ENCODE data around the gene SMIM44. TPM values are rescaled to one million over a fixed set of nuclear protein-coding genes. Genes with fewer than 3 reads are reported as not detected.

SMIM44 gene
- total RNA-seq, 2 experiments from 2014 or later = not detected

DNA sequence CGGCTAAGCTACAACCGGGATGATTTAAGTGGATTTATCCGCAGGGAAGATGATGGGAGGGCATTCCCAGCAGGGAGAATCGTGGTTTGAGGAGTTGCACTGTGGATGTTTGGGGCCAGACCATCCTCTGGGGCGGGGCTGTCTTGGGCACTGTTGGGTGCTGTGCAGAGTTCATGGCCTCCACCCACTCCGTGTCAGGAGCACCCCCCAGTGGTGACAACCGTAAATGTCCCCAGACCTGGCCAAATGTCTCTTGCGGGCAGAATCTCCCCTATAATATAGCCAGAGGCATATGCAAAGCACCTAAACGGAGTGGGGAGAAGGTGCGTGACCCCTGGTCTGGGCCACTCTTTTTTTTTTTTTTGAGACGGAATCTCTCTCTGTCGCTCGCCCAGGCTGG is 43.2 kb downstream of the SMIM44 start:
- H3K27me3 Mint-ChIP-seq = no peaks in the 10 kb centered on the region
- no peak overlapping the region for H3K4me3 Mint-ChIP-seq
- H3K4me1 Mint-ChIP-seq = peaks cover 5% of the 10 kb centered on the region
- H3K9me3 Mint-ChIP-seq = no peaks in the 10 kb centered on the region
- DNase-seq = peak; percentile 57
- no peak overlapping the region for H3K27ac Mint-ChIP-seq
- H3K36me3 Mint-ChIP-seq = peaks cover 12% of the 10 kb centered on the region

DNA sequence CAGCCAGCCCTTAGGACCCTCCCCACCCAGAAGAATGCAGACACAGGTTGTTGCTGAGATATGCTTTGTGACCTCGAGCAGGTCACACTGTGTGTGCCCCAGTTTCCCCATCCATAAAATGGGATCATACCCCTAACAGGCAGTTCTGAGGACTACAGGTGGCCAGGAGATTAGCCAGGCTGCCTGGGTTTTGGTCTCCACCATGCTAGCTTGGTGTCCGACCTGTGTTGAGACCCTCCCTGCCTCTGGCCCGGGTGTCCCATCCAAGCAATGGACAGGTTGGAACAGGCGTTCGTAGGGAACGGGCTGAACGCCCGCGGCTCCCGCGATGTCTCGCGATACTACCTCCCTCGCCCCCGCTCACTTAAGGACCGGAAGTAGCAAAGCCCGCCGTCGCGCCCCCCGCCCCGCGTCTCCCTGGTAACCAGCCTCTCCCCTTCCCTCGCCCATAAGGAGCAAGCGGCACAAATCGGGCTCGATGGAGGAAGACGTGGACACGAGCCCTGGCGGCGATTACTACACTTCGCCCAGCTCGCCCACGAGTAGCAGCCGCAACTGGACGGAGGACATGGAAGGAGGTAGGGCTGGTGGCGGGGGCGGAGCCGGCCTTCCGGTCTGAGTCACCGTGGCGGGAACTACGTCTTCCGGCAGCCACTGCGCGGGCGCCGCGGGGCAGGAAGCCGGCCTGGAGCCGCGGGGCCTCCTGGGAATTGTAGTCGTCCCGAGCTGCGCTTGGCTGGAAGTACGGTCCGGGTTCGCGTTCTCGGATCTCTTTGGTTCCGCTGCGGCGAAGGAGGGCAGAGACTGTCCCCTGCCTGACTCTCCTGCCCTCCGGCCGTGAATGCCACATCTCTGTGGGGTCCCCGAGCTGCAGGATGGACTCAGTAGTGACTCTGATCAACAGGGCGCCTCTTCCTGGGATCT is 48.3 kb downstream of the SMIM44 start:
- H3K27ac Mint-ChIP-seq = peak overlapping the region; percentile 99
- peaks cover 27% of the 10 kb centered on the region for H3K36me3 Mint-ChIP-seq
- peaks cover 12% of the 10 kb centered on the region for H3K4me1 Mint-ChIP-seq
- H3K4me3 Mint-ChIP-seq = peak overlapping the region; percentile 93
- no peaks in the 10 kb centered on the region for H3K27me3 Mint-ChIP-seq
- peaks cover 5% of the 10 kb centered on the region for H3K9me3 Mint-ChIP-seq
- DNase-seq = peak; percentile 98

DNA sequence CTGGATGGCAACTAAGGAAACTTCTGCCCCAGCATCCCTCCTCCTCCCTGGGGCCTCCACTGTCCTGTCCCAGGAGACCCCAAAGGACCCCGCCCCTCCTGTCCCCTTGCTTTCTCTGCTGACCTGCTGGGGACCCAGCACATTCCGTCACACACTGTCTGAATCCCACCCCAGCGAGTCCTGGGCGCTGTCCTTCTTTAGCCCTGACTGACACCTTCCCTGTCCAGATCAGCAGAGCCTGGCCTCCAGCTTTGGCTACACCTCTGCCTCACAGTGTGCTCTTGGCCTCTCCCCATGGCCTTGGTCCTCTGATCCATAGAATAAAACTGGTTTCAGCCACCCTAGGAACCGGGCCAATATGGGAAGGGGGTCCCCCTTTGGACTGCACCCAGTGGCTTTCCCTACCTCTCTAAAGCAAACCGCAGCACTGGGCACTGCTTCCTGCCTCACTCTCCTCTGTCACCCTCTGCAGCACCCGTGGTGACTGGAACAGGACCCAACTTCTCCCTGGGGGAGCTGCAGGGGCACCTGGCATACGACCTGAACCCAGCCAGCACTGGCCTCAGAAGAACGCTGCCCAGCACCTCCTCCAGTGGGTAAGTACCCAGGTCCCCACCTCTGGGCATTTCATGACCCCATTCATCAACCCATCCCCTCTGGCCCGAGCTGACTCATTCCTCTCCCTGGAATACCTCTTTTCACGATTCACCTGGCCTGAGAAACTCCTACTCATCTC is 49.3 kb downstream of the SMIM44 start:
- peak overlapping the region; percentile 93 for H3K4me3 Mint-ChIP-seq

DNA sequence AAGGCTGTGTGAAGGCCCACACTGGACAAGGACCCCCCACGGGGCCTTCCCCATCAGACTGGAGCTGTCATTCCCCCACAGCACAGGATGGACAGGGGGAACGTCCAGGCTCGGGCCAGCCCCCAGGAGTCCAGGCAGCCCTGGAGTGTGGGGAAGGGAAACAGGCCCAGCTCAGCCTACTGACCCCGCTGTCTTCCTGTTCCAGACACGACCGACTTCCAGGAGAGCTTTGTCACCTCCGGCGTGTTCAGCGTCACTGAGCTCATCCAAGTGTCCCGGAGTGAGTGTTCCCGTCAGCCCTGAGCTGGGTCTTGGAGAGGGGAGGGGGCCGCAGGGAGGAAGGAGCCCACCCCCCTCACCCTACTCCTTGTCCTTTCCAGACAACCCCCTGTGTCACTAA is 49.9 kb downstream of the SMIM44 start:
- H3K27ac Mint-ChIP-seq = no peak overlapping the region
- H3K4me3 Mint-ChIP-seq = no peak overlapping the region

More for the DNA sequence above, 49.3 kb downstream of the SMIM44 start:
- peaks cover 27% of the 10 kb centered on the region for H3K36me3 Mint-ChIP-seq
- H3K4me1 Mint-ChIP-seq = peaks cover 12% of the 10 kb centered on the region
- DNase-seq = no peak
- H3K27ac Mint-ChIP-seq = peak overlapping the region; percentile 99
- H3K27me3 Mint-ChIP-seq = no peaks in the 10 kb centered on the region
- H3K9me3 Mint-ChIP-seq = peaks cover 5% of the 10 kb centered on the region

More for the DNA sequence above, 49.9 kb downstream of the SMIM44 start:
- Mint-ChIP-seq H3K9me3 (peaks cover 5% of the 10 kb centered on the region), H3K36me3 (peaks cover 27% of the 10 kb centered on the region), H3K27me3 (no peaks in the 10 kb centered on the region), H3K4me1 (peaks cover 12% of the 10 kb centered on the region)
- no peak for DNase-seq

Other genes with a start within 250 kb of the SMIM44 start
- gene NFIC, start 116.9 kb downstream of the SMIM44 start, total RNA-seq = 10 to 100 TPM; 19.0 to 19.5 TPM
- 1 to 10 TPM; 2.2 to 2.5 TPM for gene SMIM24, start 2.9 kb downstream of the SMIM44 start, total RNA-seq
- 10 to 100 TPM; 17.2 to 18.3 TPM for gene DOHH, start 17.2 kb upstream of the SMIM44 start, total RNA-seq
- gene FZR1, start 22.9 kb upstream of the SMIM44 start, total RNA-seq = 10 to 100 TPM; 32.6 to 39.6 TPM
- gene TEKTIP1, start 55.7 kb upstream of the SMIM44 start, total RNA-seq = 1 to 10 TPM; 1.2 to 2.2 TPM
- 10 to 100 TPM; 73.2 to 76.1 TPM for gene MFSD12, start 74.1 kb upstream of the SMIM44 start, total RNA-seq
- 10 to 100 TPM; 37.1 to 41.6 TPM for gene HMG20B, start 89.5 kb upstream of the SMIM44 start, total RNA-seq
- under 1 TPM; 0.32 to 0.43 TPM for gene GIPC3, start 102.0 kb upstream of the SMIM44 start, total RNA-seq
- 1 to 10 TPM; 2.8 to 3.1 TPM for gene TBXA2R, start 123.4 kb upstream of the SMIM44 start, total RNA-seq
- gene CACTIN, start 143.3 kb upstream of the SMIM44 start, total RNA-seq = 10 to 100 TPM; 33.0 to 34.4 TPM
- 10 to 100 TPM; 12.9 to 14.8 TPM for gene PIP5K1C, start 217.0 kb upstream of the SMIM44 start, total RNA-seq
- gene TJP3, start 224.9 kb upstream of the SMIM44 start, total RNA-seq = under 1 TPM; 0.24 to 0.39 TPM

Data from activated naive CD8-positive, alpha-beta T cell treated with anti-CD3 and anti-CD28 coated beads for 36 hours (primary cell).